IgD-negative memory B cell (primary cell): Measurements from ENCODE around the gene TUBA8. TPM values are rescaled to one million over a fixed set of nuclear protein-coding genes. Genes with fewer than 3 reads are reported as not detected.
"Not testable (repeated sequence)": the region's sequence is repeated elsewhere in the genome, so short reads cannot be mapped to it uniquely, and the experiment has no call there.

ENCODE experiments used
- H3K27ac Mint-ChIP-seq, 3 donors: one replicate each; pipeline ENCODE4 v1.8.0; 2020 to 2022; ENCODE audit warnings: mild to moderate bottlenecking in 3 of 3, mixed read lengths in 3 of 3, moderate library complexity in 1 of 3
- H3K27me3 Mint-ChIP-seq: one replicate; pipeline ENCODE4 v1.8.0; 2021; ENCODE audit warnings: mixed read lengths
- H3K36me3 Mint-ChIP-seq: one replicate; pipeline ENCODE4 v1.8.0; 2020; ENCODE audit warnings: mild to moderate bottlenecking, mixed read lengths
- H3K4me1 Mint-ChIP-seq, 3 donors: one replicate each; pipeline ENCODE4 v1.8.0; 2020 to 2022; ENCODE audit warnings: mixed read lengths in 3 of 3, mild to moderate bottlenecking in 1 of 3
- H3K4me3 Mint-ChIP-seq, 4 donors: one replicate each; pipeline ENCODE4 v1.8.0; 2020 to 2022; ENCODE audit warnings: mild to moderate bottlenecking in 4 of 4, mixed read lengths in 4 of 4, moderate library complexity in 3 of 4
- H3K9me3 Mint-ChIP-seq, 3 donors: one replicate each; pipeline ENCODE4 v1.8.0; 2020 to 2021; ENCODE audit warnings: mixed read lengths in 3 of 3, mild to moderate bottlenecking in 1 of 3
- polyA plus RNA-seq: library from polyadenylated mRNA; unstranded; fragments of 300-500 nt; fragmentation: Illumina TruSeq; gene quantifications from one replicate; pipeline ENCODE4 v1.2.3, GENCODE V29; 2021

The TUBA8 gene
- polyA plus RNA-seq, 1 donor from 2014 or later = 2.8 TPM

DNA sequence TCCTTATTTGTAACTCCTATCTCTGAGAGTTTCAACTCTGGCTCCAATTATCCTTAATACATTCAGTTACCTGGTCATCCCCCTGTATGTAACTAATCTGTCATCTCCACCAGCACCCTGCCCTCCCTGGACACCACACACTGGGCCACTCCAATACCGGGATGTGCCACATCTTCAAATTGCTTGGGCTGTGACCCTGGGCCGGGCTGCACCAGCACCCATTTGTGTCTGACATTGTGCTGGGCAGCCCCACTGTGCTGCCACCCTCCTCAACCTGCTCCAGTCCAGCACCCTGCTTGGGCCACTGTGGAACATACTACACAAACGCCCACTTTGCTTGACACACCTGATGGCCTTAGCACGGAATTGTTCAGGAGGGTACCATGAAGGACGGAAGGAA is 37.2 kb downstream of the TUBA8 start:
- Mint-ChIP-seq H3K27ac (peak overlapping the region in 1 of 3 donors; percentile 54), H3K27me3 (no peaks in the 10 kb centered on the region), H3K4me1 (peaks cover 7 to 14% (median 11%) of the 10 kb centered on the region in 3 donors), H3K9me3 (no peaks in the 10 kb centered on the region), H3K4me3 (peak overlapping the region in 1 of 4 donors; percentile 30), H3K36me3 (peaks cover 2% of the 10 kb centered on the region)

DNA sequence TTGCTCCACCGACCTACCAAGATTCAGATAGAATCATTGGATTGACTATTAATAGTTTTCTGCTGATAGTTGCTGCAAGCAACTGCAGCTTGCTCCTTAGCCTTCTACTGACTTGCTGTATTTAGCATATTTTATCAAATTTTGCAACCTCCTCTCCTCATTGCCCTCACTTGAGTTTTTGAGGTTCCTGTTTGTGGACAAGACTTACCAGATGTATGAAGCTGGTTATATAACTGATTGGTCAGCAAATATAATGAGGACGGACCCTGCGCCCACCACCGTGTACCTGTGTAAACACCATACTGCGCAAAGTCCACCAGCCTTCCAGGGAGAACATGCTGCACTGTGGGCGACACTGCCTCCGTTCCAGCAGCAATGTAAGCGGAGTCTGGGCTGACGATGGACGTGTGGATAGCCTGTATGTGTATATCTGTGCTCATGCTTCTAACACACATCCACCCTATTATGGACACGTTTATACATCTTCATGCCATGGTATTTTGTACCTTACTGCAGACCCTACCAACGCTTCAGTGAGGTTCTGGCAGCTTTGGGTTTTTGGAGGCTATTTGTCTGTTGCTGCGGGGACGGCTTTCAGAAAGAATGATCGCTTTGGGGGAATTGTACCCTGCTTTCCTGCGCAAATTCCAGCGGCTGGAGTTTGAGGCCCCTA is 37.8 kb downstream of the TUBA8 start:
- Mint-ChIP-seq H3K27me3 (no peaks in the 10 kb centered on the region), H3K4me3 (peak overlapping the region; percentile 48 to 85 (median 66))

DNA sequence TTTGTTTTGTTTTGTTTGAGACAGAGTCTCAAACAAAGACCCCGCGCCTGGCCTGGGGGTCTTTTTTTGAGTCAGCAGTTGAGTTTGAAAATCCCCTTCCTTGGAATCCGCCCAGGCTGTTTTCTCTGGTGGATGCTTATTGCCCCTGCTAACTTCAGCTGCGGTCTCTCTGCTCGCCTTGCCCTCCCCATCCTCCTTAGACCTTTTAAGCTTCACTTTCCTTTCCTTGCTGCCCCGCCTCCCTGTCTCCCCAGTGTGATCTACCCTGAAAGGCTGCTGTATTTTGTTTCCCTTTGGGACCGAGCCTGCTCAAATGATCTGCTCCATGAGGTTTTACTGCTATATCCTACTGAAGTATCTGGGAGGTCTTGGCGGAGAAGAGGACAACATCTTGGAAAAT is 41.9 kb downstream of the TUBA8 start:
- peak overlapping the region in 3 of 4 donors; percentile 6 to 15 (median 7) for H3K4me3 Mint-ChIP-seq
- peaks cover 7 to 15% (median 15%) of the 10 kb centered on the region in 3 donors for H3K4me1 Mint-ChIP-seq
- no peaks in the 10 kb centered on the region for H3K9me3 Mint-ChIP-seq
- peaks cover 2% of the 10 kb centered on the region for H3K36me3 Mint-ChIP-seq
- H3K27me3 Mint-ChIP-seq = no peaks in the 10 kb centered on the region
- no peak overlapping the region for H3K27ac Mint-ChIP-seq

More for the DNA sequence above, 37.8 kb downstream of the TUBA8 start:
- H3K9me3 Mint-ChIP-seq = no peaks in the 10 kb centered on the region
- H3K36me3 Mint-ChIP-seq = peaks cover 2% of the 10 kb centered on the region
- peaks cover 7 to 15% (median 12%) of the 10 kb centered on the region in 3 donors for H3K4me1 Mint-ChIP-seq
- peak overlapping the region in 2 of 3 donors; percentile 54 to 55 for H3K27ac Mint-ChIP-seq

- no peaks in the 10 kb centered on the region for H3K9me3 Mint-ChIP-seq
- H3K4me3 Mint-ChIP-seq = no peak overlapping the region
- peaks cover 7 to 14% (median 12%) of the 10 kb centered on the region in 3 donors for H3K4me1 Mint-ChIP-seq
- peaks cover 2% of the 10 kb centered on the region for H3K36me3 Mint-ChIP-seq
- H3K27ac Mint-ChIP-seq = peak overlapping the region in 1 of 3 donors; percentile 39
- H3K27me3 Mint-ChIP-seq = no peaks in the 10 kb centered on the region
Measured at GRCh38 chr22:18154821-18155390, 44.3 kb downstream of the TUBA8 start.

GRCh38 chr22:18155546-18155945 is 44.9 kb downstream of the TUBA8 start:
- not testable (repeated sequence) for H3K27ac Mint-ChIP-seq, H3K27me3 Mint-ChIP-seq, H3K36me3 Mint-ChIP-seq, H3K9me3 Mint-ChIP-seq, H3K4me3 Mint-ChIP-seq, H3K4me1 Mint-ChIP-seq

- Mint-ChIP-seq H3K4me3 (no peak overlapping the region), H3K27me3 (no peaks in the 10 kb centered on the region), H3K36me3 (peaks cover 2% of the 10 kb centered on the region), H3K27ac (no peak overlapping the region), H3K9me3 (no peaks in the 10 kb centered on the region), H3K4me1 (peaks cover 0 to 8% (median 4%) of the 10 kb centered on the region in 3 donors)
Measured at GRCh38 chr22:18156878-18157713, 46.5 kb downstream of the TUBA8 start.

- no peaks in the 10 kb centered on the region for H3K36me3 Mint-ChIP-seq
- no peak overlapping the region for H3K27ac Mint-ChIP-seq
- no peak overlapping the region for H3K4me3 Mint-ChIP-seq
- H3K4me1 Mint-ChIP-seq = peaks cover 0 to 5% (median 2%) of the 10 kb centered on the region in 3 donors
- H3K9me3 Mint-ChIP-seq = no peaks in the 10 kb centered on the region
- no peaks in the 10 kb centered on the region for H3K27me3 Mint-ChIP-seq
Measured at GRCh38 chr22:18157714-18158028, 47.1 kb downstream of the TUBA8 start.

DNA sequence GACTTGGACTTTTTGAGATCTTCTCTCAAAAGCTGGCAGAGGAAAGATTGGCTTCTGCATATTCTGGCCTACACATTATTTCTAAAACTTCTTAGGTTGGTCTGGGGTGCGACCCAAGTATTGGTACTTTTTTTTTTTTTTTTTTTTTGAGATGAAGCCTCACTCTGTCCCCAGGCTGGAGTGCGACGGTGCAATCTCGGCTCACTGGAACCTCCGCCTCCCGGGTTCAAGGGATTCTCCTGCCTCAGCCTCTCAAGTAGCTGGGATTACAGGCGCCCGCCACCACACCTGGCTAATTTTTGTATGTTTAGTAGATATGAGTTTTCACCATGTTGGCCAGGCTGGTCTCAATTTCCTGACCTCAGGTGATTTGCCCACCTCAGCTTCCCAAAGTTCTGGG is 50.0 kb downstream of the TUBA8 start:
- H3K9me3 Mint-ChIP-seq, H3K27ac Mint-ChIP-seq, H3K4me1 Mint-ChIP-seq, H3K4me3 Mint-ChIP-seq, H3K27me3 Mint-ChIP-seq, H3K36me3 Mint-ChIP-seq: not testable (repeated sequence)

DNA sequence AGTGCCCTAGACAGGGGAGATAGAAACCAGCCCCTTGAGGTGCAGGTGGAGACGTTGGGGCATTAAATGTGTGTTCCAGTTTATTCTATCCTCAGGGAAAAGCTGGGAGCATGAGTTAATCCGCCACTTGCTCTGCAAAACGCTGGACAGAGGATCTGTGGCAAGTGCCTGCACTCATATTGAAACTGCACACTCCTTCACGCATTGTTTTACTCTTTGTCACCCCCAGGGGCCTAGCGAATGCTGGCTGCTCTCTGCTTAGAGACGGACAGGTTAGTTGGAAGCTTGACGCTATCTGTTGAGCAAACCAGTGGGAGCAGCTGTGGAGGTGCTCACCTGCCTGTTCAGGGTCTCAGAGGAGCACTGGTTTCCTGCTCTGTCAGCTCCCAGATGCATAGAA is 53.2 kb downstream of the TUBA8 start:
- not testable (repeated sequence) for H3K27ac Mint-ChIP-seq

DNA sequence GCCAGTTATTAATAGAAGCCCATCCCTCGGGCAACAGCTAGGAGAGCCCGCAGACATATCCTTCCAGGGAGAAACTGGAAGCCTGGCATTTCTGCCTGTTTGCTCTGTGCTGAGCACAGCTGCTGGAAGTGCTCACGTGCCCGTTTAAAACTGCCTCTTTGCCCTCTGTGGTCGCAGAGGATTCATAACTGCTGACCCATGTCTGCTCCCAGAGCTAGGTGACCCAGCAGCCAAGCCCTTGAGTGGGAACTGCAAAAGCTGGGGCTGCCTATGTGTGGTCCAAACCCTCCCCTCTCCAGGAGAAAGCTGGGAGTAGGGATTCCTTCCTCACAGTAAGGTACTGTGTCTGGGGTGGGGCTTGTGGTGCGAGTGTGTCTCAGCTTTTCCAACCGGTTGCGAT is 54.0 kb downstream of the TUBA8 start:
- H3K27me3 Mint-ChIP-seq, H3K27ac Mint-ChIP-seq, H3K9me3 Mint-ChIP-seq, H3K4me3 Mint-ChIP-seq, H3K4me1 Mint-ChIP-seq, H3K36me3 Mint-ChIP-seq: not testable (repeated sequence)

More for the DNA sequence above, 53.2 kb downstream of the TUBA8 start:
- H3K27me3 Mint-ChIP-seq, H3K9me3 Mint-ChIP-seq, H3K4me1 Mint-ChIP-seq, H3K36me3 Mint-ChIP-seq: not testable (repeated sequence)
- H3K4me3 Mint-ChIP-seq = peak overlapping the region in 1 of 4 donors; percentile 43

DNA sequence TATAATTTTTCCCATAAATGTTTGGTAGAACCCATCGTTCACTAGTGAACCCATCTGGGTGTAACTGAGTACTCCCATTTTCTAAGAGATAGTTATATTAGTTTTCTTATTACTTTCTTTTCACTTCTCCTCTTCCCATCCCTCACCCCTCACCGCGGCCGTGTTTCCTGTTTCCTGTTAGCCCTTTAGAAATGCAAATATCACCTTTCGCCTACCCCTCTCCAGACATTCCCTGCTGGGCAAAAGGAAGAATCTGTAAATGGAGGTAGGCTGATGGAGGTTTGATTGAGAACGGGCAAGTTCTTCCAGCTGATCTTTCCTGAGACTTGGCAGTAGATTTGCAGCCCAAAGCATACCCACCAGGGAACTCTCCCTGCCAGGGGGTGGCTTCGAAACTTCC is 54.7 kb downstream of the TUBA8 start:
- H3K27me3 Mint-ChIP-seq, H3K27ac Mint-ChIP-seq, H3K4me1 Mint-ChIP-seq, H3K4me3 Mint-ChIP-seq, H3K9me3 Mint-ChIP-seq, H3K36me3 Mint-ChIP-seq: not testable (repeated sequence)

GRCh38 chr22:18170284-18170683 is 59.7 kb downstream of the TUBA8 start:
- not testable (repeated sequence) for H3K27ac Mint-ChIP-seq, H3K27me3 Mint-ChIP-seq, H3K36me3 Mint-ChIP-seq, H3K4me1 Mint-ChIP-seq, H3K4me3 Mint-ChIP-seq, H3K9me3 Mint-ChIP-seq

GRCh38 chr22:18172203-18172602 is 61.6 kb downstream of the TUBA8 start:
- H3K27me3 Mint-ChIP-seq, H3K4me1 Mint-ChIP-seq, H3K36me3 Mint-ChIP-seq, H3K4me3 Mint-ChIP-seq, H3K9me3 Mint-ChIP-seq, H3K27ac Mint-ChIP-seq: not testable (repeated sequence)

GRCh38 chr22:18172776-18173175 is 62.2 kb downstream of the TUBA8 start:
- H3K9me3 Mint-ChIP-seq, H3K4me1 Mint-ChIP-seq: not testable (repeated sequence)

DNA sequence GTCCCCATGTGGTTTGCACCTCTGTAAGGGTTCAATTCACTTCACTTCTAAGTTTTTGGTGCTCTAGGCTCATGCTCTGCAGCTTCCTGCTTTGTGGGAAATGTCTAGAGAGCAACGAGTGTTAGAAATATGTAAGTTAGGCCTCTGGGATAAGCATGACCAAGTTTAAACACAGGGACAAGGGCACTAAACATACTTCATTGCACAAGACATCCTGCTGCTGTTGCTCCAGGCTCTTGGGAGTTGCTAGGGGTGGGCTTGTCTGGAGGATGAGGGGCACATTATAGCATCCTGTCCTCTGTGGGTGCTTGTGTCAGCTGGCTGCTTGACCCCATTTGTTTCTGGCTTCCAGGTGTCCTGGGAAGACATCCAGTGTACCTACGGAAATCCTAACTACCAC is 62.8 kb downstream of the TUBA8 start:
- not testable (repeated sequence) for H3K9me3 Mint-ChIP-seq, H3K27me3 Mint-ChIP-seq, H3K27ac Mint-ChIP-seq, H3K4me1 Mint-ChIP-seq, H3K4me3 Mint-ChIP-seq, H3K36me3 Mint-ChIP-seq

More at GRCh38 chr22:18172776-18173175, 62.2 kb downstream of the TUBA8 start:
- H3K27me3 Mint-ChIP-seq, H3K27ac Mint-ChIP-seq, H3K4me3 Mint-ChIP-seq, H3K36me3 Mint-ChIP-seq: not testable (repeated sequence)
